NCI-H2081 treated with DMSO at 0.1 percent for 48 hours (cell line): ENCODE results near the gene MUC7.
"Not testable (repeated sequence)": the region's sequence is repeated elsewhere in the genome, so short reads cannot be mapped to it uniquely, and the experiment has no call there.

Experiments used
- DNase-seq: peaks from one replicate; lab custom pipeline; 2025; lab: John Stamatoyannopoulos, UW

MUC7 gene

DNA sequence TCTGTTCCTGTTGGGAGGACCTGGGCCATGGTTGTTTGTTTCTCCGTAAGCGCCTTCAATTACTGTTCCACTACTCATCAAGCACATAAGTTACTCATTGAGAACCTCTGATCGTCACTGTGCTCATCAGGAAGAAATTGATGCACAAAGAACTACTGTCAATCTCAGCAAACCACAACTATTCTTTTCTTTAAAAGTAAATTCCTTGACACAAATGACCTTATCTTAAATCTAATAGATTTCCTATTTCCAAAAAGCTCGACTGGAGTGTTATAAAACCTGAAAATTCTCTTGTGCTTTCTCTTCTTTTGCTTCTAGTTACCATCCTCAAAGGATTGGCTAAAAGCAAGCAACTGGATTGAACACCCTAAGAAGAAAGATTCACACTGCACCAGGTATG, at the start of gene MUC7:
Gene MUC7 (plus strand): TSS at position 301 of the 400 bp plus-strand sequence. CDS start 1,825 bp downstream, outside the sequence.
- no peak for DNase-seq

- DNase-seq = no peak
Observed at GRCh38 chr4:70425306-70425705, 46.7 kb upstream of the MUC7 start.

DNA sequence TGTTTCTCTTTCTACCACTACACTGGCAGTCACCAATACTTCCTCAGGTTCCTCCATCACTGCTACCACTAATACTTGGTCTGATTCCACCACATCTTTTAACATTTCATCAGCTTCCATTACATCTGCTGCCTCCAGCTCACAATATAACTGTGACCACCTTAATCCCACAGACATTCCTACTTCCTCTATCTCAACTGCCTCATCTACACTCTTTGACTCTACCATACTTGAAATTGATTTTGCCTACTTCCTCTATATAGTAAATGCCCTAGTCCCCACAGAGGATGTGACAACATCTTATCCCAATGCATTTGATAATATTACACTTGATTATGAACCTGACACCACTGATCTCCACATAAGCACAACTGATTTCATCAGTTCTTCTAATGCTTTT, 45.2 kb upstream of the MUC7 start:
- no peak for DNase-seq

DNA sequence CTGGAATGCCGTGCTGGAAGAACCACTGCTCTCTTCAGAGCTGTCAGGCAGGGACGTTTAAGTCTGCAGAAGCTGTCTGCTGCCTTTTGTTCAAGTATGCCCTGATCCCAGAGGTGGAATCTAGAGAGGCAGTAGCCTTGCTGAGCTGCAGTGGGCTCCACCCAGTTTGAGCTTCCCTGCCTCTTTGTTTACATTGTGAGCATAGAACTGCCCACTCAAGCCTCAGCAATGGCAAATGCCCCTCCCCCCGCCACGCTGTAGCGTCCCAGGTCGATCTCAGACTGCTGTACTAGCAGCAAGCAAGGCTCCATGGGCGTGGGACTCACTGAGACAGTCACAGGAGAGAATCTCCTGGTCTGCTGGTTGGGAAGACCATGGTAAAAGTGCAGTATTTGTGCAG, 34.8 kb upstream of the MUC7 start:
- no peak for DNase-seq

GRCh38 chr4:70442474-70442873, 29.5 kb upstream of the MUC7 start:
- no peak for DNase-seq

DNA sequence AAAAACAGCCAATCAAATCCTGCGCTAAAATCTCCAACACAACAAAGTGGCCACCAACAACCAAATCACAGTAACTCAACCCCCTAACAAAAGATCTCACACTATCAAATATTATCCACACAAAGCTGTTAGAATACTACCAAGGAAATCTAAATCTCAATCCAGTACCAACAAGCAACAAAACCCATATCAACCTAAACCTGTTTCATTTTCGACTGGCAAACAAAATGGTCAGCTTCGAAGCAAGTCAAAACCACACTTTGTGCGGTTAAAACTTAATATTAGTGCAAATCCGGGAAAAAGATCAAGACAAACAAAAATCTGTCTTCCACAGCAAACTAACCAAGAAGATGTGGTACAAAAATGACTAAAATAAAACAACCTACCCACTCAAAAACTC, 28.7 kb upstream of the MUC7 start:
- DNase-seq = no peak

GRCh38 chr4:70449220-70449619, 22.8 kb upstream of the MUC7 start:
- DNase-seq = no peak

DNA sequence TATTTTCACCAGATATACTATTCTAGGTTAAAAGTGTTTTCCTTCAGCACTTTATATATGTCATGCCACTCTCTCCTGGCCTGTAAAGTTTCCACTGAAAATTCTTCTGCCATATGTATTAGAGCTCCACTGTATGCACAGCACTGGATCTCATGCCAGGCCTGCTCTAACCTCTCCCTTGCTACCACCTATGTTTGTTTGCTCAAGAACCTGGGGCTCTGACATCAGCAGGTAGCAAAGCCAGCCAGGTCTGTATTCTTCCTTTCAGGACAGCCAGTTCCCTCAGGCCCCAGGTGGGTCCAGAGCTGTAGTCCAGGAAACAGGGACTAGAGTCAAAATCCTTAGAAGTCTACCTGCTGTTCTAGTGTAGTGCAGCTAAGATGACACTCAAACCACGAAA, 19.1 kb upstream of the MUC7 start:
- DNase-seq = no peak

- no peak for DNase-seq
Observed at GRCh38 chr4:70463335-70463734, 8.7 kb upstream of the MUC7 start.

DNA sequence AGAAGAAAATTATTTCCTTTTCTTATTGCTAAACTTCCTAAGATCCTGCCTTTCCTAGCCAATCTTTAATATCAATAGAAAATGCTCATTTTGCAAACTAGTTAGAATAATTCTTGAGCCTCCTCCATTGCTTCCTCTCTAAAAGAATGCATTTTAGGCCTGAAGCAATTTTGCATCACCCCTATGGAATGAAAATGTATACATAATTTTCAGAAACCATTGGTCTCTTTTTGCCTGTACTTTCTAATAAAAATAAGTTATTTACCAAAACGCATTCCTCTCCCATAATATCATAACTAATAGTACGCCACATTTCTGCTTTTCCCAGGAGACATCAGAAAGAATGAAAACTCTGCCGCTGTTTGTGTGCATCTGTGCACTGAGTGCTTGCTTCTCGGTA, 1.7 kb downstream of the MUC7 start:
- no peak for DNase-seq

GRCh38 chr4:70488748-70489147, 16.8 kb downstream of the MUC7 start:
- no peak for DNase-seq

- DNase-seq = no peak
Observed at GRCh38 chr4:70496231-70496630, 24.2 kb downstream of the MUC7 start.

DNA sequence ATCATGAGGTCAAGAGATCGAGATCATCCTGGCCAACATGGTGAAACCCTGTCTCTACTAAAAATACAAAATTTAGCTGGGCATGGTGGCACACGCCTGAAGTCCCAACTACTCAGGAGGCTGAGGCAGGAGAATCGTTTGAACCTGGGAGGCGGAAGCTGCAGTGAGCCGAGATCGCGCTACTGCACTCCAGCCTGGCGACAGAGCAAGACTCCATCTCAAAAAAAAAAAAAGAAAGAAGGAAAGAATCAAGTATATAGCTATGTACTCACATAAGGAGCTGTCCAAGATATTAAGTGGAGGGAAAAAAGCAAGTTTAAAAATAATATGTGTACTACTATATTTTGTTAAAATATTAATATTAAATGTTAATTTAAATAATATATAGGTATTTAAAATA, 29.8 kb downstream of the MUC7 start:
- not testable (repeated sequence) for DNase-seq

DNA sequence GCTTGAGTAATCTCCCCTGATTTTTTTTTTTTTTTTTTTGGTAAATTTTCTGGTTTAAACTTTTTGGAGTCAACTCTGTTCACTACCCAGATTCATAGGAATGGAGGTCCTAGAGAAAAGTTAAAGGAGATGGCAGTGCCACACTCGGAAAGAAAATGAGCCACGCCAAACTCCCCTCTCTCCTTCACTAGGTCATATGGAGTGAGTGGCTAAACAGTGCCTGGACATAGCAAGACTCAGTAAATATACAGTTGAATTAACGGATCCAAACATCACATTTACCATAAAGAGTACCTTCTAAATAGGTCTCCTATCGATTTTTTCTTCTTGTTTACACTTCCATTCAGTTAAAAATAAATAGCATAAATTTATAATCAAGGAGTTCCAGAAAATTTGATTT, 32.7 kb downstream of the MUC7 start:
- no peak for DNase-seq

- no peak for DNase-seq
Observed at GRCh38 chr4:70505151-70505748, 33.3 kb downstream of the MUC7 start.

GRCh38 chr4:70508801-70509200, 36.8 kb downstream of the MUC7 start:
- DNase-seq = no peak

DNA sequence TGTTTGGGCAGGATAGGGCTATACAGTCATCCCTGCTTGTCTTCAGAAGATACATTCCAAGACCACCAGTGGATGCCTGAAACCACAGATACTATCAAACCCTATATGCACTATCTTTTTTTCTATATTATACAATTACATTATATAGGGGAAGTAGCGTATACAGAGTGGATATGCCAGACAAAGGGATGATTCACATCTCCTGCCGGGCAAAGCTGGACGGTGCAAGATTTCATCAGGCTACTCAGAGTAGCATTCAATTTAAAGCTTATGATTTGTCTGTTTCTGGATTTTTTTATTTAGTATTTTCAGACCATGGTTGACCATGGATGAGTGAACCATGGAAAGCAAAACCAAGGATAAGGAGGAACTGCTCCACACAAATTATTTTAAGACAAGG, 39.4 kb downstream of the MUC7 start:
- no peak for DNase-seq

- no peak for DNase-seq
Observed at GRCh38 chr4:70515367-70516250, 43.6 kb downstream of the MUC7 start.

DNA sequence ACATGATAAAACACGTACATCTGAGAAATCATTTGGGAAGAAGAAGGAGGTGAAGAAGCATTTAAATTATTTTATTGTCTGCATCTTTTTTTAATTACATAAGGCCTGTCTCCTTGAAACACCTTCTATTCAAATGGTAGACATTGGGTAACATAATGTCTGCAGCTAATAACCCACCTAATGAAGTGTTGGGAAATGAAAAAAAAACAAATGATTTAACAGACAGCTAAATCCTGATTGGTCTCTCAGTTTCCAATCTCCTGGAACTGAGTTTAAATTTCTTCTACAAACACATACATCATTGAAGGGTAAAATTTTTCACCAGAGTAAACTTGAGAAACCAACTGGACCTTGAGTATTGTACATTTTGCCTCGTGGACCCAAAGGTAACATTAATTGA, 46.3 kb downstream of the MUC7 start, which contains the start of gene AMTN:
Gene AMTN (plus strand): TSS at position 301 of the 400 bp plus-strand sequence. CDS start 209 bp downstream, outside the sequence.
- DNase-seq = no peak

- DNase-seq = no peak
Observed at GRCh38 chr4:70518716-70519115, 46.7 kb downstream of the MUC7 start.

- no peak for DNase-seq
Observed at GRCh38 chr4:70522626-70523025, 50.6 kb downstream of the MUC7 start.

GRCh38 chr4:70530997-70531396, 59.0 kb downstream of the MUC7 start:
- no peak for DNase-seq

- DNase-seq = no peak
Observed at GRCh38 chr4:70531981-70532380, 60.0 kb downstream of the MUC7 start.
